Measurements from ENCODE around the gene ZBTB9.

The ZBTB9 gene

GRCh38 chr6:33454009-33454946 is at the start of gene ZBTB9:
Gene ZBTB9 (plus strand): TSS chr6:33454576. CDS start chr6:33455101, 525 bp downstream.
- DNase-seq (ENCODE audit: low read depth, low spot score): peak; percentile 98

- DNase-seq (ENCODE audit: low read depth, low spot score): no peak
Observed at GRCh38 chr6:33404884-33405283, 49.5 kb upstream of the ZBTB9 start.

- DNase-seq (ENCODE audit: low read depth, low spot score): no peak
Observed at GRCh38 chr6:33405386-33405940, 48.9 kb upstream of the ZBTB9 start.

- DNase-seq (ENCODE audit: low read depth, low spot score): no peak
Observed at GRCh38 chr6:33406126-33406525, 48.2 kb upstream of the ZBTB9 start.

GRCh38 chr6:33407132-33407718 is 47.2 kb upstream of the ZBTB9 start:
- peak; percentile 59 for DNase-seq (ENCODE audit: low read depth, low spot score)

- DNase-seq (ENCODE audit: low read depth, low spot score): peak; percentile 100
Observed at GRCh38 chr6:33410050-33410710, 44.2 kb upstream of the ZBTB9 start.

GRCh38 chr6:33410711-33411631 is 43.4 kb upstream of the ZBTB9 start, which contains the start of gene PHF1:
Gene PHF1 (plus strand): TSS chr6:33411014. CDS start chr6:33412264, 1,250 bp downstream.
- DNase-seq (ENCODE audit: low read depth, low spot score): no peak

- no peak for DNase-seq (ENCODE audit: low read depth, low spot score)
Observed at GRCh38 chr6:33411632-33412005, 42.8 kb upstream of the ZBTB9 start.

- DNase-seq (ENCODE audit: low read depth, low spot score): no peak
Observed at GRCh38 chr6:33412140-33413009, 42.0 kb upstream of the ZBTB9 start.

- no peak for DNase-seq (ENCODE audit: low read depth, low spot score)
Observed at GRCh38 chr6:33413241-33414120, 40.9 kb upstream of the ZBTB9 start.

- peak; percentile 24 for DNase-seq (ENCODE audit: low read depth, low spot score)
Observed at GRCh38 chr6:33414592-33415271, 39.6 kb upstream of the ZBTB9 start.

- no peak for DNase-seq (ENCODE audit: low read depth, low spot score)
Observed at GRCh38 chr6:33415831-33416230, 38.5 kb upstream of the ZBTB9 start.

- DNase-seq (ENCODE audit: low read depth, low spot score): no peak
Observed at GRCh38 chr6:33416386-33417127, 37.8 kb upstream of the ZBTB9 start.

GRCh38 chr6:33417128-33417902 is 37.1 kb upstream of the ZBTB9 start:
- peak; percentile 74 for DNase-seq (ENCODE audit: low read depth, low spot score)

GRCh38 chr6:33417903-33418689 is 36.3 kb upstream of the ZBTB9 start, which contains the start of gene CUTA:
Gene CUTA (minus strand): TSS chr6:33418107. CDS start chr6:33418000, 107 bp downstream.
- peak; percentile 100 for DNase-seq (ENCODE audit: low read depth, low spot score)

Data from astrocyte of the hippocampus (primary cell).